ENCODE measurements around the gene GUCY1A1.

GUCY1A1 gene

GRCh38 chr4:155781249-155781831 lies 114.7 kb downstream of the GUCY1A1 start:
- DNase-seq: no peak
